Measurements from ENCODE around the gene TUT7. TPM values are rescaled to one million over a fixed set of nuclear protein-coding genes. Genes with fewer than 3 reads are reported as not detected.

TUT7 gene
- total RNA-seq, 1 experiment from 2014 or later: 24.5 TPM

GRCh38 chr9:86253577-86253976 is 100.6 kb downstream of the TUT7 start (continued):
- TF ChIP-seq STAT6 (CRISPR knock-in tag; conservative IDR thresholded peaks at IDR 0.05; ENCODE audit: low read depth) (no peak), FOXK1 (CRISPR knock-in tag; IDR thresholded peaks at IDR 0.05) (no peak), CREB1 (CRISPR knock-in tag; IDR thresholded peaks at IDR 0.05) (no peak), IRF1 (CRISPR knock-in tag; IDR thresholded peaks at IDR 0.05) (no peak), EMX1 (CRISPR knock-in tag; IDR thresholded peaks at IDR 0.05) (no peak)

- CTCF ChIA-PET: no interaction called here
- DNase-seq (ENCODE audit: low spot score) (no peak), ATAC-seq (no peak)
- Mint-ChIP-seq H3K4me3 (no peak overlapping the region), H3K27ac (no peak overlapping the region), H3K9me3 (peaks cover 24% of the 10 kb centered on the region), H3K4me1 (no peaks in the 10 kb centered on the region; the same call in 1 of the 2 replicates), H3K36me3 (peaks cover 19% of the 10 kb centered on the region), H3K27me3 (ENCODE audit: low read depth) (no peaks in the 10 kb centered on the region)
- TF ChIP-seq ZNF232 (CRISPR knock-in tag; IDR thresholded peaks at IDR 0.05): no peak
- TF ChIP-seq E2F1 (CRISPR knock-in tag; IDR thresholded peaks at IDR 0.05): no peak
- no peak for TF ChIP-seq NR1H2 (CRISPR knock-in tag; IDR thresholded peaks at IDR 0.05)
- TF ChIP-seq FOXP4 (CRISPR knock-in tag; IDR thresholded peaks at IDR 0.05): no peak
- no peak for TF ChIP-seq E2F4 (CRISPR knock-in tag; IDR thresholded peaks at IDR 0.05; ENCODE audit: borderline replicate concordance, low read depth)
- TF ChIP-seq PRDM15 (CRISPR knock-in tag; IDR thresholded peaks at IDR 0.05): no peak
- no peak for TF ChIP-seq ZNF425 (CRISPR knock-in tag; conservative IDR thresholded peaks at IDR 0.05)
- TF ChIP-seq ZNF416 (CRISPR knock-in tag; IDR thresholded peaks at IDR 0.05): no peak
- no peak for TF ChIP-seq SMAD3 (CRISPR knock-in tag; IDR thresholded peaks at IDR 0.05; ENCODE audit: borderline replicate concordance)
- TF ChIP-seq SP1 (CRISPR knock-in tag; conservative IDR thresholded peaks at IDR 0.05): no peak
- no peak for TF ChIP-seq NR2C2 (CRISPR knock-in tag; IDR thresholded peaks at IDR 0.05)
- POLR2A ChIA-PET: no interaction called here
Observed at GRCh38 chr9:86252870-86253269, 101.3 kb downstream of the TUT7 start.
